NCI-H2029 (cell line): ENCODE measurements around the gene ODAM.
"Not testable (repeated sequence)": the region's sequence is repeated elsewhere in the genome, so short reads cannot be mapped to it uniquely, and the experiment has no call there.

Source experiments
- DNase-seq: peaks from one replicate; lab custom pipeline; 2025; lab: John Stamatoyannopoulos, UW

Gene ODAM, protein sequence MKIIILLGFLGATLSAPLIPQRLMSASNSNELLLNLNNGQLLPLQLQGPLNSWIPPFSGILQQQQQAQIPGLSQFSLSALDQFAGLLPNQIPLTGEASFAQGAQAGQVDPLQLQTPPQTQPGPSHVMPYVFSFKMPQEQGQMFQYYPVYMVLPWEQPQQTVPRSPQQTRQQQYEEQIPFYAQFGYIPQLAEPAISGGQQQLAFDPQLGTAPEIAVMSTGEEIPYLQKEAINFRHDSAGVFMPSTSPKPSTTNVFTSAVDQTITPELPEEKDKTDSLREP

DNA sequence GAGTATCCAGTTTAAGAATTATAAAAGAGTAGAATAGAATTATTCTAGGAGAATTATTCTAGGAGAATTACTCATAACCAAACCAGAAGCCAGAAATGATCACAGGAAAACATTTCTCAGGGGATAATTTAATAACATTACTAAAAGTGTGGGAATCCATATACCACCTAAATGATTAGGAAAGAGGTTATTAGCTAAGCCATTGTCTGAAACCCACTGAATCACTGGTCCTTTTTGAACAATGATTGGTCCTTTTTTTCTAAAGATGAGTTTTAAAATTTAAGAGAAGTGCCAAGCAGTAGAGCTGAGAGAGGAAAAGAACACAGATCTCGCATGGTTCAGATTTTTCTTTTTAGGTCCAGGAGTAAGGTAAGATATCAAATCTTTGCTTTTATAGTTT, at the start of gene ODAM:
TSS of gene ODAM (plus strand) at position 301 of the 400 bp plus-strand sequence. CDS start 819 bp downstream, outside the sequence.
- DNase-seq = no peak

DNA sequence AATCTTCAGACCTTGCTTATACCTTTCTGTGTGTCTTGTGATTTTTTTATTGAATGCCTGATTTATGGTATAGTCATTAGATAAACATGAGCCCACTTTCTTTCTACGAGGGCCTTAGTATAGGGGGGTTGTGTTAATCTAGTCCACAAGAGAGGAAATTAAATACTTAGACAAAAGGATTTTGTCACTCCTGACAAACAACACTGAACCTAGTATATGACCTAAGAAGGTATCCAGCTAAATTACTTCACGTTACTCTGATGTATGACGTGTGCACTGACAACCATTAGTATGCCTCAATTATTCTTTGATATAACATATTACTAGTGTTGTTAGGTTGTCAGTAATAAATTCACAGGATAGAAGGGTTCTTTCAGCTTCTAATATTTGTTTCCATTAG, 44.3 kb upstream of the ODAM start:
- no peak for DNase-seq

DNA sequence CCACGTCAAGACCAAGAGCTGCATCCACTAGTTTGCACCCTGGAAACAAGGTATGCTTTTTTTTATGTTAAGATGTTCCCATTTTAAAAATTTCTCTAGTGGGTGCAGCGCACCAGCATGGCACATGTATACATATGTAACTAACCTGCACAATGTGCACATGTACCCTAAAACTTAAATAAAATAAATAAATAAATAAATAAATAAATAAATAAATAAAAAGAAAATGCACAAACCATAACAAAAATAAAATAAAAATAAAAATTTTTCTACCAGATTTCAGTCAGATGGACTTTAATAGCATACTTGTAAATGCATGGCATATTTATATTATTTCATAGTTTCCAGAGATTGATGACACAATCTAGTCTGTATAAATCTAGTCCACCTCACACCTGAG, 43.4 kb upstream of the ODAM start:
- no peak for DNase-seq

DNA sequence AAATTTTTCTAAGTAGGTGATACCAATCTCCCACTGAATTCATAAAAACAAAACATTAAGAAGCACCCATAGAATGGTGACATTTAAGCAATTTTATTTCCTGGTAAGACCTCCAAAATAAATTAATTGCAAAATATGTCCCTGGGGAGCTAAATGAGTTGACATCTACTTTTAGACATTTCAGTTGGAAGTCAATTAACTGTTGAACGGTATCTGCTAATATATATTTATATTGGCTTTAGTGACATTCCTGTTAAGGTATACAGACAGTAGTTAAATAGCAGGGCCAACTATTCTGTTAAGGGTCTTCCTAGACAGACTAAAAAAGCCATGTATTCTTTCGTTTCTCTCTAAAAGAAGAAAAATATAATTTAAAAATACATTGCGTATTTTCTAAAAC, 41.6 kb upstream of the ODAM start, which contains the start of gene PRR27:
TSS of gene PRR27 (plus strand) at position 301 of the 400 bp plus-strand sequence. CDS start 139 bp downstream, outside the sequence.
- no peak for DNase-seq

DNA sequence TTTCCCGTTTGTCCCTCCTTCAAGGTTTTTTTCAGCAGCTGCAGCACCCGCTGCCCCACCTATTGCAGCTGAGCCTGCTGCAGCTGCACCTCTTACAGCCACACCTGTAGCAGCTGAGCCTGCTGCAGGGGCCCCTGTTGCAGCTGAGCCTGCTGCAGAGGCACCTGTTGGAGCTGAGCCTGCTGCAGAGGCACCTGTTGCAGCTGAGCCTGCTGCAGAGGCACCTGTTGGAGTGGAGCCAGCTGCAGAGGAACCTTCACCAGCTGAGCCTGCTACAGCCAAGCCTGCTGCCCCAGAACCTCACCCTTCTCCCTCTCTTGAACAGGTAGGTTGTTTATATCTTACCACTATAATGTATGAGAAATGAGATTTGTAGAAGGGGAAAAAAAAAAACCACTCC, 36.9 kb upstream of the ODAM start:
- peak; percentile 34 for DNase-seq

DNA sequence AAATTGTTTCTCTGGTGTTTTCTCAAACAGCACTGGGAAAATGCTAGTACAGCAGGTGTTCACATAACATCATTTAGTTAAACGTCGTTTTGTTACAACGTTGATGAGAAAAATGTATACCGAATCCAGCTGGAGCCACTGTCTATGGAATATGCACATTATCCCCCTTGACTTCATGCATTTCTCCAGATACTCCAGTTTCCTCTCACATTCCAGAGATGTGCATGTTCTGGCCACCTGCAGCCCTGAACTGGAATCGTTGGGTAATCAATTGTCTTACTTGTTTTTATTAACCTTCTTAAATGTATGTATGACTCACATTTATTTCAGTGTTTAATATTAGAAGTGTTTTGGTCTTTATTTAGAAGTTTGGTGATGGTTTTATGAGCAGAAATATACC, 18.4 kb upstream of the ODAM start:
- DNase-seq = no peak

DNA sequence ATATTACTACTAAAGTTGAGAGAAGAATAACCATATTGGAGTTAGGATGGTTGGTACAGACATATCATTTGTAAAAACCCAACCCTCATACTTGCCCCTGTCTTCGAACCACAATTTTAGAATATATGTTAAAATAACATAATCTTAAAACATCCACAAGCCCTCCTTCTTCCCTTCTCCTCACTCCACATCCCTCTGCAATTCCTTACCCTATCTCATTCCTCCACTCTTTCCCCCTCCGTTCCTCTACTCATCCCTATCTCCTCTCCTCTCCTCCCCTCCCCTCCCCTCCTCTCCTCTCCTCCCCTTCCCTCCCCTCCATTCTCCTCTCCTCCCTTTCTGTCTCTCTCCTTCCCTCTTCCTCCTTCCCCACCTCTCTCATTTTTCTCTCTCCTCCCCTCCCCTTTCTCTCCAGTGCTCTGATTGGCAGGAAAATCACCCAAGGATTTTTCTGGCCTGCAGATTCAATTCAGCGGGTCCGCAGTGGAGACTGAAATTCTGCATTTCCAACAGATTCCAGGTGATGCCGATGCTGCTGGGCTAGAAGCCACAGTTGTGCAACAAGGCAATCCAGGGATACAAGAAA, 17.4 kb upstream of the ODAM start:
- DNase-seq = no peak

DNA sequence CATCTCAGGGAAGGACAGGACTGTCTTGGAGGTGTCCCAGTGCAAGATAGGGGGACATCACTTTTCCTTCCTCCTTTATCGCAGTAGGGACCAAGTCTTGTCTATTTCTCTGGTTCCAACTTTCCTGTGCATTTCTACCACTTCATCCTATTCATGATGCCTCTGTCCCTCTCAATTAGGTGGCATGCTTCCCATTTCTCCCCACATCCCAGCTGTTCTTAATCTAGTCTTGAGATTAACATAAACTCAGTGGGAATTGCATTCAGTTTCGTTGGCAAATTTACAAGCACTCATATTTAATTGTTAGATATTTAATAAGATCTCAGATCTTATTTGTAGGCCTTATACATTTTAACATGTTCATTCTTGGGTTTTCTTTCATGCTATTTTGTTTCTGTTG, 15.7 kb upstream of the ODAM start:
- no peak for DNase-seq

DNA sequence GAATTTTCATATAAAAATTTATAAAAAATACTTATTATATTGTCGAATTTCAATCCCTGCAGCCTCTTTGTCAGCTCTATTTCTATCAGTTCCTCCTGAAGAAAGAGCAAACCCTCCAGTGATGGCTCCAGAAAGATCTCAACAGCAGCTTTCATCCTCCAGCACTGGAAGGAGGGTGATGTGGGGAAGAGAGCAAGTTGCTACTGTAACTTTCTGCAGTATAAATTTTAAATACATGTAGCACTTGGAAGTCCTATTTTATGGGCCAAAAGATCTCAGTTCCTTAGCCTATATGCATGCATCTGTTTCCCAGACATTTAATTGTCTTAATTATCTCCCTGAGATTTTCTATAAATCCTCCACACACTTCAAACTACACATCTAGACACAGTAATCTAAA, 13.7 kb upstream of the ODAM start:
- DNase-seq = no peak

DNA sequence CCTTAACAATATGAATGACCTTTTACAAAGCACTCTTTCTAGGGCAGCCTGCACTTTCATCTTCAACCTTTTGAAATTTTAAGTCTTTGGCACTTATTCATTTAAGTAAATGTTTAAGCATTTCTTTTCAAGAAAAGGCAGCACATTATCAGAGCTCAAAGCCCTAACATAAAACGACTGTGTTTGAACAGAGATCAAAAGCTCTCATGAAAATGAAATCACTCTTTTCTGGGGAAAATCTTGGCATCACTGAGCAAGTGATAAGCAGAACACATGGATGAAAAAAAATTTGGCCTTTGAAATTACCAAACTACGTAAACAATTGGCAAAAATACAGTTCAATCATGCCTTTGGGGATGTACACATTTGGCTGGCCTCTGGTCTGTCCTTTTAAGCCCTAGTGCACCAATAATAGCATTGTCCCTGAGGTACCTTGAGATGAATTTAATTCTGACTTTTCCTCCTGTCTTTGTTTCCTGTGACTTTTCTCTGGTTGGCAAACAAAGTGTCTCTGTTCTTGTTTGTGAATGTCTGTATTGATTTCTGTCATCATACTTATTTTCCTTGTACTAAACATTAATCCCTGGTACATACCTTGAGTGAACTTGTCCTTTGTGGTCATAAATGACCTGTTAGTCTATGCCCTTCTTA, 12.9 kb upstream of the ODAM start:
- DNase-seq = no peak

DNA sequence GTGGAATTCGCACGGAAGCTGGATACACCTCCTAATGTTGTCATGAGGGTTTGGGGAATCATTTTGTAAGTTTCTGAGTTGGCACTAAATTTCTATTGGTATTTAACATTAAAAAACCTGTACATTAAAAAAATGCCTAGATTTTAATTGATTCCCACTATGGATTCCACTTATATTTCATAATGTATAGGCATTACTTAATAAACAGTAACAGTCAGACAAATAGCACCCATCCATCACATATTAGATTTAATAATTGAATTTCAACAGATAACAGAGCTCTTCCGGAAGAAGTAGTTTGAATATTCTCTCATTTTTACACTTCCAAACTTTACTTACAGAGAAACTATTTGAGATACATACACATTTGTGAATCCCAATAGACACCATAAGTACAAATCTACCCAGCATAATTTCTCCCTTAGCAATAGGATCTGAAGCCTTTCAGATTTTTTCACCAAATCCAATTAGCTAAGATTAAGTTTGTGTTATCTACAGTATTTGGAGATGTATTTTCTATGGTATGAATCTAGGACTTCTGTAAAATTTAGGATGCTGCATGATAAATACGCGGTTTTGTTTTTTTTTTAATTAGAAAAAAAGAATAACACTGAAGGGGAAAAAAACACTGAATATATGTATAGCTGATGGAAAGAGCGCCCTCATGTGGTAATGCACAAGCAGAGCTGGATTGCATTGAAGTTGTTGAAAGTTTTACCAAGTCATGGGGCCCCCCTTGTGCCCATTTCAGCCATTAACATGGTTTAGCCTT, 12.2 kb upstream of the ODAM start:
- no peak for DNase-seq

DNA sequence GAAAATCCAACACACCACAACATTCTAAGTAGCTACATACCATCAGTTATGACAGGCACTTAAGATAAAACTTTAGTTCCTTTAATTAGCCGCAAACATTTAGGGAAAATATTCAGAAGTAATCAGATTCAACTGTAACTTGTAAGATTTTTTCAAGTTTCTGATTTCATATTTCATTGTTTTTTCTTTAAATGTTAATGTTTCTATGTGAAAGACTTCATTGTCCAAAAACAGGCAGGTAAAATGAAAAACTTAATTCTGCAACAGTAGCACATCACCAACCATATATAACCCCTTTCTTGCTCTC, 11.6 kb upstream of the ODAM start:
- no peak for DNase-seq

DNA sequence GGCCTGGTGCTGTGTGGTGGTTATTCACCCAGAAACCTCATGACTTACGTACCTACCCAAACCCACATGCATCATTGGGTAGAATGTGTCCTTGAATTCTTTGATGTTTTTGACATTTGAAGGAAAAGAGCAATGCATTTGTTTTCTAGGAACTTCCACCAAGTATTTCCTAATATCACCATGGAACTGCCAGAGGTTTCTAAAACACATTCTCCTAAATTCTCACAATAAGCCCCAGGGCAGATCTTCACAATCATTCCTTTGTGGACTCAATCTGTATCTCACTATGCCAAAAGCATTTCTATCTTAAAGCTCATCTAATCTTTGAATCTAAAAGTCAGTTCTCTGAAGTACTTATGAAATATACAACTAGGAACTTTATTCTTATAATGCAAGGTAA, 8.3 kb upstream of the ODAM start:
- DNase-seq = no peak

DNA sequence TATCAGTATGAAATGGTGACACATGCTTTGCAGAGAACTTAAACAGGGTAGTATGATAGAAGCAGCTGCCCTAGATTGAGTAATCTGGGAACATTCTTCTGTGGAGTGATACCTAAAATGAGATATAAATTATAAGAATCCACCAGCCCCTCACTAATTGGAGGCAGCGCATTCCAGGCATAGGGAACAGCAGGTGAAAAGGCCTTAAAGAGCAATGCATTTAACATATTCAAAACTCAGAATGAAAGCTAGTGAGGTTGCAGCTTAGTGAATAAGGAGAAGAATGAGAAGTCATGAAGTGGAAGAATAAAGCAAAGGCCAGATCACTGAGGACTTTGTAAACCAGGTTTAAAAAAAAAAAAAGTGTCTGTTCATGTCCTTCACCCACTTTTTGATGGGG, 4.9 kb upstream of the ODAM start:
- no peak for DNase-seq

DNA sequence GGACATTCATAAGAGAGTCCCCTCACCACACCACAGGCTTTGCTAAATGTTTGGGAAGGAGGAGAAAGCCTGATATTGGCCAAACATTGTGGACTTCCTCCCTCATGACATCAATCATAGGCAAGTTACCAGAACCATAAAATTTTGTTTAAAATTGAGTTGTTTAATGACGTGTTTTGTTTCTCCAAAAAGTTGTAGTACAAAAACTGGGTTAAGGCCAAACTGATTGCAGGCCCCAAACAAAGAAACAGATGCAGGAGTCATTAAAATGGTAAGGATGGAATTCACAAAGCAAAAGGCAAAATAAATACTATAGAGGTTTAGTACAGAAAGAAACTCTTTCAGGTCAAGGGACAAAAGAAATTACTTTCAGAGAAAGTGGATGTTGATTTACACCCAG, 3.9 kb upstream of the ODAM start:
- no peak for DNase-seq

DNA sequence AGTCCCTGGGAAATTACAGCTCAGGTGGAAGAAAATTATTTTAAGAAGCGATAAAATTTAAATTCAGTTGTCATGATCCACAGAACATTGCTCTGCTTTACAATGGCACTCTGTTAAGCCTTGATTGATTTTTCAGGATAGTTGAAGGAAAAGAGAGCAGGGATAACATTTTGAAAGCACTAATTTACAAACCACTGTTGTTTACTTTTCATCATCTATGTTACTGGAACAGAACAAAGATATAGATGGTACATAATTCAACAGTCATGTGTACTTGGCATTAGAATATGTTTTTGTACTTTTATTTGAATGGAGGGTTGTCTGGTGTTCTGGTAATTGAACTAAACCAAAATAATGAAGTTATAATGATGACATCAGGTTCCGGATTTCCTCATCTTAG, 2.6 kb upstream of the ODAM start:
- no peak for DNase-seq

DNA sequence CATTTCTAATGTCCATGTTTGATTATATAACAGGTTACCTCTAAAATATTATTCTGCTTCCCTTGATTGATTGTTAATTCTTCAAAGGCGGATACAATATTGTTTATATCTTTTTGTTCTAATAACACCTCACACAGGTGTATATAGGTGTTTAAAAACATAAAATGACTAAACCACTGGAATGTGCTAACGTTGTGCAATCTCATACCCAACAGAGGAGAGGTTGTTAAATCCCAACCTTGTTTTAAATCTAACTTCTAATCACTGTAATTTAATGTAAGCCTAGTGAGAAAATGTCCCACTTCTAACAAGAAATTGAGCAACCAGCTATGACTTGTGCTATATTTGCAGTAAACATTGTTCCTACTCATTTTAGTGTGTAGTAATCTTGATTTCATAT, 1.3 kb downstream of the ODAM start:
- DNase-seq = no peak

DNA sequence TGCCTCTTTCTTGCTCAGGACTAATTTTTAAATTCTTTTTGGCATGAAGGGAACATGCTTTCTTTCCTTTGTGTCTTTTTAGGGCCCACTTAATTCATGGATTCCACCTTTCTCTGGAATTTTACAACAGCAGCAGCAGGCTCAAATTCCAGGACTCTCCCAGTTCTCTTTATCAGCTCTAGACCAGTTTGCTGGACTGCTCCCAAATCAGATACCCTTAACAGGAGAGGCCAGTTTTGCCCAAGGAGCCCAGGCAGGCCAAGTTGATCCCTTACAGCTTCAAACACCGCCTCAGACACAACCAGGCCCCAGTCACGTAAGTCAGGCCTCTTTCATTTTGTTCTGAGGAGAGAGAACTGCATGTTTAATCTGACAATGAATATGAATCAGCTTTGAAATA, 2.3 kb downstream of the ODAM start:
- no peak for DNase-seq

DNA sequence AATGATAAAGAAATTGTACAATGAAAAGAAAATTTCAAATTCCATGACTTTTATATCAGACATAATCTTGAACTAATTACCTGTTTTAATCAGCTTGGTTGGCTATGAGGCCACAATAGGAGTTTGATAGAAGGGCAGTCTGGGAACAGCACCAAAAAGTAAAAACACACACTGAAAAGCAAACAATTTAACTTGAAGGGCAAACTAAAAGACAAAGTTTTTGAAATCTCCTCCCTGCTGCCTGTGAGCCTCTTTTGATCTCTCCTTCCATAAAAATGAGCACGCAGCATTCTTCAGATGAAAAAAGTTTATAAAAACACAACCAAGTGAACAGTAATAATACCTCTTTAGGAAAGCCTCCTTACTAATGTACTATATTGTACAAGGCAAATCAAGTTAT, 8.1 kb downstream of the ODAM start:
- no peak for DNase-seq

DNA sequence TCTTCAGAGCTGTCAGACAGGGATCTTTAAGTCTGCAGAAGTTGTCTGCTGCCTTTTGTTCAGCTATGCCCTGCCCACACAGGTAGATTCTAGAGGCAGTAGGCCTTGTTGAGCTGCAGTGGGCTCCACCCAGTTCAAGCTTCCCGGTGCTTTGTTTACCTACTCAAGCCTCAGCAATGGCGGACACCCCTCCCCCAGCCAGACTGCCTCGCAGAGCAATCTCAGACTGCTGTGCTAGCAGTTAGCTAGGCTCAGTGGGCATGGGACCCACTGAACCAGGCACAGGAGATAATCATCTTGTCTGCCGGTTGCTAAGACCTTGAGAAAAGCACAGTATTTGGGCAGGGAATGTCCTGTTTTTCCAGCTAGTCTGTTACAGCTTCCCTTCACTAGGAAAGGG, 17.2 kb downstream of the ODAM start:
- DNase-seq = not testable (repeated sequence)

DNA sequence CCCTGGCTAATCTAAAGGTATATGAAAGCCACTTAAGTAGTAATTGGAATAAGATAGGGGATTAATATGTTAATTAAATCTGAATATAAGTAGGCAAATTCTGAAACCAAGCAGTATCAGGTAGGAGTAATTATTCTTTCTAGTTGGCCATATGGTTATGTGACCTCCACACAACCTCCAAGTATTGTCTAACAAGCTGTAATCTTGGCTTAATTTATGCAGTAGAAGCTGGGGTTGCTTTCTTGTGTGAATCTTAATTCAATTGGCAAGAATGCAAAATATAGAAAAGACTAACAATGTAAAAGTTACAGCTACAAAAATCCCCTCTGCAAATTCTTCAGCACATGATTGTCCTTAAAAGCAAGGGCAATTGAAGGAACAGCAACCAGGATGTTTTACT, 20.6 kb downstream of the ODAM start:
- DNase-seq = not testable (repeated sequence)

DNA sequence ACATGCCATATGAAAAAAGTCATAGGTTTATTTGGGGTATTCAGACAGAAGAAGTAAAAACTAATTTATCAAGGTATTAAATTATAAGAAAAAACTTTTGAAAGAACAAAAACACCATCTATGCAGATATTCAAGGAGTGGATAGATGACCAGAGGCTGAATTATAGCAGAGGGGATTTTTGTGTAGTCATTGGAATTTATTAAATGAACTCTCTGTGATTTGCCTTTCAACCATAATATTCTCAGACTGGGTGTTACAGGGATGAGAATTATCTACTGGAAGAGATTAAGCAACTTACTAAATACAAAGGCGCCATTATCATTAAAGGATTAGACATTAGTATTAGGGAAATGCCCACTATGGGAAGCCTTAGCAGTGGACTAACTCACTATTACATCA, 21.0 kb downstream of the ODAM start:
- DNase-seq = not testable (repeated sequence)

DNA sequence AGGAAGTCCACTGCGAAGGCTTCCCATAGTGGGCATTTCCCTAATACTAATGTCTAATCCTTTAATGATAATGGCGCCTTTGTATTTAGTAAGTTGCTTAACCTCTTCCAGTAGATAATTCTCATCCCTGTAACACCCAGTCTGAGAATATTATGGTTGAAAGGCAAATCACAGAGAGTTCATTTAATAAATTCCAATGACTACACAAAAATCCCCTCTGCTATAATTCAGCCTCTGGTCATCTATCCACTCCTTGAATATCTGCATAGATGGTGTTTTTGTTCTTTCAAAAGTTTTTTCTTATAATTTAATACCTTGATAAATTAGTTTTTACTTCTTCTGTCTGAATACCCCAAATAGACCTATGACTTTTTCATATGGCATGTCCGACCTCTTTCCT, 25.9 kb downstream of the ODAM start:
- DNase-seq = not testable (repeated sequence)
